Thoracic aorta (tissue), 2 donors: ENCODE results near the gene CDC42BPB. TPM values are rescaled to one million over a fixed set of nuclear protein-coding genes. Genes with fewer than 3 reads are reported as not detected.

ENCODE experiments used
- ATAC-seq: fragments of 150-250 bp; one replicate; pipeline ENCODE4 v1.8.0; 2017; ENCODE audit warnings: low read depth; ENCODE audit not compliant: insufficient number of reproducible peaks, low FRiP score
- DNase-seq: peaks from one replicate; pipeline ENCODE4 v3.0.0-alpha.2; 2020; ENCODE audit warnings: low spot score
- H3K27ac ChIP-seq, 2 donors: fragments of 200-600 bp; sonication (generic); 1 replicate in 1 of 2; 2 replicates in 1 of 2; pipeline ENCODE4 v1.5.1; 2016; ENCODE audit warnings: mild to moderate bottlenecking in 2 of 2, moderate library complexity in 2 of 2
- H3K27me3 ChIP-seq: fragments of 200-600 bp; sonication (generic); replicated peaks from 2 replicates; pipeline ENCODE4 v1.6.0; 2016; ENCODE audit warnings: mild to moderate bottlenecking; ENCODE audit not compliant: insufficient read depth
- H3K36me3 ChIP-seq: fragments of 200-600 bp; sonication (generic); one replicate; pipeline ENCODE4 v1.5.1; 2016
- H3K4me1 ChIP-seq, 2 donors: fragments of 200-600 bp; sonication (generic); 1 replicate in 1 of 2; 2 replicates in 1 of 2; pipeline versions ENCODE4 v1.5.1 to v1.6.0; 2016; ENCODE audit warnings: low read depth in 2 of 2, mild to moderate bottlenecking in 1 of 2; ENCODE audit not compliant: control insufficient read depth in 1 of 2
- H3K4me3 ChIP-seq: fragments of 200-600 bp; sonication (generic); 2 replicates; pipeline ENCODE4 v1.5.1; 2016; ENCODE audit warnings: mild to moderate bottlenecking
- H3K9me3 ChIP-seq: fragments of 200-600 bp; sonication (generic); 2 replicates; pipeline ENCODE4 v1.5.1; 2016
- total RNA-seq, 2 donors: library from RNA; depleted of rRNA; stranded (reverse); fragments of >200 nt; gene quantifications; one replicate each; pipeline versions ENCODE4 v1.1.0 to v1.2.3, GENCODE V29; 2016
- TF ChIP-seq, protein P1 (sequence below): fragments of 200-600 bp; sonication (generic); IDR thresholded peaks from one replicate; pipeline ENCODE4 v1.5.1; 2019; ENCODE audit warnings: antibody characterized with exemption

CDC42BPB gene
- total RNA-seq, 2 donors from 2014 or later, result 121 to 133 TPM

DNA sequence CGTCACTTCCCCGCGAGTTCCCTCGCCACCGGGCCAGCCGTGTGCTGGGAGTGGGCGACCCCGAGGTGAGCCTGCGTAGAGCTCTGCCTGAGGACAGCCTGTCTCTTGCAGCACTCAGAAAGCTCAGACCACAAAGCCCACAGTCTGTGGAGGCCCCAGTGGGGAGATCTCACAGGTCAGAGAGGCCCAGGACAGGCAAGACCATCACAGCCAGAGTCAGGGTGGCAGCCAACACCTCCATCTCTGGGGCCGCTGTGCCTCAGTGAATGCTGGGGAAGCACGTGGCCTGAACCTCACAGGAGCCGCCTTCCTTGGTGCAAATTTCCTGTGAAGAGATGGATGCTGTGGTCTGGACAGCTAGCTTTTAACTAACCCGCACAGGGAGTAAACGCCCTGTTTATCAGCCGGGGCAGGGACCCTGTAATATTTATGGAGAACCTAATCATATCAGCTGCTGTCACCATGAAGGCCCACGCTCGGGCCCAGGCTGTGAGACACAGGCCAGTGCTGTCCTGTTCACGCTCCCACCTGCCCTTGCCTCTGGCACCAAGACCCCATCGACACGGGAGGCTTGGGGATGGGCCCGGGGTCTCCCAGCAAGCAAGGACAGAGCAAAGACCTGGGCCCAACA lies 56.9 kb downstream of the CDC42BPB start:
- H3K4me3 ChIP-seq, result no peak overlapping the region
- peaks cover 0 to 4% of the 10 kb centered on the region in 2 donors for H3K4me1 ChIP-seq
- no peaks in the 10 kb centered on the region for H3K9me3 ChIP-seq
- no peak for DNase-seq
- no peak overlapping the region for H3K27ac ChIP-seq
- peaks cover 36% of the 10 kb centered on the region for H3K36me3 ChIP-seq
- TF ChIP-seq, protein P1, sequence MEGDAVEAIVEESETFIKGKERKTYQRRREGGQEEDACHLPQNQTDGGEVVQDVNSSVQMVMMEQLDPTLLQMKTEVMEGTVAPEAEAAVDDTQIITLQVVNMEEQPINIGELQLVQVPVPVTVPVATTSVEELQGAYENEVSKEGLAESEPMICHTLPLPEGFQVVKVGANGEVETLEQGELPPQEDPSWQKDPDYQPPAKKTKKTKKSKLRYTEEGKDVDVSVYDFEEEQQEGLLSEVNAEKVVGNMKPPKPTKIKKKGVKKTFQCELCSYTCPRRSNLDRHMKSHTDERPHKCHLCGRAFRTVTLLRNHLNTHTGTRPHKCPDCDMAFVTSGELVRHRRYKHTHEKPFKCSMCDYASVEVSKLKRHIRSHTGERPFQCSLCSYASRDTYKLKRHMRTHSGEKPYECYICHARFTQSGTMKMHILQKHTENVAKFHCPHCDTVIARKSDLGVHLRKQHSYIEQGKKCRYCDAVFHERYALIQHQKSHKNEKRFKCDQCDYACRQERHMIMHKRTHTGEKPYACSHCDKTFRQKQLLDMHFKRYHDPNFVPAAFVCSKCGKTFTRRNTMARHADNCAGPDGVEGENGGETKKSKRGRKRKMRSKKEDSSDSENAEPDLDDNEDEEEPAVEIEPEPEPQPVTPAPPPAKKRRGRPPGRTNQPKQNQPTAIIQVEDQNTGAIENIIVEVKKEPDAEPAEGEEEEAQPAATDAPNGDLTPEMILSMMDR, result no peak
- no peak for ATAC-seq
- no peaks in the 10 kb centered on the region for H3K27me3 ChIP-seq

DNA sequence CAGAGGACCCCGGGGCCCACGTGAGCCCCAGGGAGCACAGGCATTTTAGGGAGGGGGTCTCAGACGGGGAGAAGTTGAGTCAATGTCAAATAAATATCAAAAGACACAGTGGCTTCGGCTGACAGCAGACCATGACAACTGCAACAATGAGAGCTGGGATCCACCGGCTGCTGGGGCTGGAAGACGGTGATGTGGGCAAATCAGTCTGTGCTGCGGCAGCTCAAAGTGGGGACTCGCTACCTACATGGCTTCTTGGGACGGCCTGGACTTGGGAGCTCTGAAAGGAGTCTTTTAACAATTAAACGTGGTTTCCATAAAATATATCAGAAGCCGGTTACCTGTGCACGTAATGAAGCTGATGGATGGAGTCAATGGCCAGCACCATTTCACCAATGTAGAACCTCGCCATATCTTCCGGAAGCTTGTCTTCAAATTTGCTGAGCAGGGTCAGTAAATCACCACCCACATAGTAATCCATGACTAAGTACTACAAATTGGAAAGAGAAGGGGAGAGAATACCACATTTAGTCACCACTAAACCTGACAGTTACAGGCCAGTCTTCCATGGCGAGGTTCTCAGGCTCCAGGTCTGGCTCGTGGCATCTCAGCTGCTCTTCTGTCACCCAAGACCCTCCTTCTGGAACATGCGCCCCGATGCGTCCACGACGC lies 58.0 kb downstream of the CDC42BPB start:
- Histone ChIP-seq H3K36me3 (peaks cover 45% of the 10 kb centered on the region), H3K4me3 (no peak overlapping the region), H3K9me3 (no peaks in the 10 kb centered on the region), H3K27ac (no peak overlapping the region), H3K27me3 (no peaks in the 10 kb centered on the region), H3K4me1 (peaks cover 0 to 4% of the 10 kb centered on the region in 2 donors)
- TF ChIP-seq, protein P1, result no peak
- DNase-seq (no peak), ATAC-seq (no peak)

DNA sequence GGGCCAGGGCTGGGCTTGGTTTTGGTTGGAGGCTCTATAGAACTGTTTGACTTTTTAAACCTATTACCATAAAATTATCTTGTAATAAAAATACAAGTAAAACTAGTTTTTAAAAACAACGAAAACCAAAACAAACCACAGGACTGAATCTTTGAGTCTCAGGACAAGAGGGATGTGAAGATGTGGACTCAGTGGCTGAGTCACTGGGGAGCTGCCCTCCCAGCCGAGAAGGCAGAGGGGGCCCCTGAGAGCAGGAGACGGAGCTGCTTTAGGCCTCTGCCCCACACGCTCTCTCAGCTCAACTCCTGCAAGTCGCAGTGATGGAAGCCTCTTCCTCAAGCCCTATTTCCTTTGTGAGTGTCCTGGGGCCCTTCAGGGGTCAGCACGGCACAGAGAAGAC lies 59.0 kb downstream of the CDC42BPB start:
- no peak for DNase-seq

DNA sequence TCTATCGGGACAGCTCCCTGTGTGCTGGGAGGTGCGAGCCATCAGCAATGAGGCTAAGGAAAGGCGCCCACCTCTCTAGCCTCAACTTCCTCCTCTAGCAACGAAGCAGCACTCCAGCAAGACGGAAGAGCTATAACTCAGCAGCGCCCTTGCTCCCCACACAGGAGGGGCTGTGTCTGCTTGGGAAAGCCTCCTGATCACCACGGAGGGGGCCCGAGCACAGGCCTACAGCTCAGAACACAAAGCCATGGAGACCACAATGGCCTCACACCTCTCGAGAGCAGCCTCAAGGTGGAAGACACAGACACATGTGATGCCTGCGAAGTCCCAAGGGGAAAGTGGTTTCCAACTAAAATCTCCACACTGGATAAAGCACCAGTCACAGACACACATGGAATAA lies 60.4 kb downstream of the CDC42BPB start:
- Histone ChIP-seq H3K27me3 (no peaks in the 10 kb centered on the region), H3K4me1 (peaks cover 0 to 4% of the 10 kb centered on the region in 2 donors), H3K9me3 (no peaks in the 10 kb centered on the region), H3K4me3 (no peak overlapping the region), H3K36me3 (peaks cover 38% of the 10 kb centered on the region), H3K27ac (no peak overlapping the region)
- DNase-seq, result no peak
- ATAC-seq, result no peak
- TF ChIP-seq, protein P1, result no peak

More for the DNA sequence above, 59.0 kb downstream of the CDC42BPB start:
- Histone ChIP-seq H3K4me1 (peaks cover 0 to 4% of the 10 kb centered on the region in 2 donors), H3K36me3 (peaks cover 45% of the 10 kb centered on the region), H3K4me3 (no peak overlapping the region), H3K27ac (no peak overlapping the region), H3K9me3 (no peaks in the 10 kb centered on the region), H3K27me3 (no peaks in the 10 kb centered on the region)
- ATAC-seq, result no peak
- TF ChIP-seq, protein P1, result no peak

DNA sequence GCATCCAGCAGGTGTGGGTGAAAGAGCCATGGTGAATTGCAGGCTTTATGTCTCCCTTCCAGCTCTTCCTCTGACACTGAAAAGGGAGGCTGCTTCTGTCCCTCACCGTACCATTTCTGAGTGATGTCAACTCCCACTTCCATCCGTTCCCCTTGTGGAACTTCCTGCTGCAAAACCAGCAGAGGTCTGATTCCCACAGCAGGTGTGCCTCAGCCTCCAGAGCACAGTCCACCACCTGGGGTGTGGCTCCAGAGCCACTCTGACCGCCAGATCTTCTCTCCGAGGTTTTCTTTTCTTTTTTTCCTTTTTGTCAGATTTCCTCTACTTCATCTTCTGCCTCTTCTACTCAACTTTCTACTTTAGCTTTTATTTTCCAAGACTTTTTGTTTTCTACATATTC lies 62.7 kb downstream of the CDC42BPB start:
- Histone ChIP-seq H3K36me3 (peaks cover 32% of the 10 kb centered on the region), H3K27ac (no peak overlapping the region), H3K27me3 (no peaks in the 10 kb centered on the region), H3K4me1 (peaks cover 0 to 4% of the 10 kb centered on the region in 2 donors), H3K4me3 (no peak overlapping the region), H3K9me3 (no peaks in the 10 kb centered on the region)
- TF ChIP-seq, protein P1, result no peak
- DNase-seq (no peak), ATAC-seq (no peak)
